ENCODE data around the gene TRAPPC3. TPM values are rescaled to one million over a fixed set of nuclear protein-coding genes. Genes with fewer than 3 reads are reported as not detected.
A peak's percentile ranks its signal among the peaks of the same experiment; 100 is the strongest.

The TRAPPC3 gene
- total and polyA plus RNA-seq, 9 of the 15 experiments (the other 6 are each of a cell fraction or from before 2014, with no cell fraction given): 20.6 to 141 (median 112) TPM

DNA sequence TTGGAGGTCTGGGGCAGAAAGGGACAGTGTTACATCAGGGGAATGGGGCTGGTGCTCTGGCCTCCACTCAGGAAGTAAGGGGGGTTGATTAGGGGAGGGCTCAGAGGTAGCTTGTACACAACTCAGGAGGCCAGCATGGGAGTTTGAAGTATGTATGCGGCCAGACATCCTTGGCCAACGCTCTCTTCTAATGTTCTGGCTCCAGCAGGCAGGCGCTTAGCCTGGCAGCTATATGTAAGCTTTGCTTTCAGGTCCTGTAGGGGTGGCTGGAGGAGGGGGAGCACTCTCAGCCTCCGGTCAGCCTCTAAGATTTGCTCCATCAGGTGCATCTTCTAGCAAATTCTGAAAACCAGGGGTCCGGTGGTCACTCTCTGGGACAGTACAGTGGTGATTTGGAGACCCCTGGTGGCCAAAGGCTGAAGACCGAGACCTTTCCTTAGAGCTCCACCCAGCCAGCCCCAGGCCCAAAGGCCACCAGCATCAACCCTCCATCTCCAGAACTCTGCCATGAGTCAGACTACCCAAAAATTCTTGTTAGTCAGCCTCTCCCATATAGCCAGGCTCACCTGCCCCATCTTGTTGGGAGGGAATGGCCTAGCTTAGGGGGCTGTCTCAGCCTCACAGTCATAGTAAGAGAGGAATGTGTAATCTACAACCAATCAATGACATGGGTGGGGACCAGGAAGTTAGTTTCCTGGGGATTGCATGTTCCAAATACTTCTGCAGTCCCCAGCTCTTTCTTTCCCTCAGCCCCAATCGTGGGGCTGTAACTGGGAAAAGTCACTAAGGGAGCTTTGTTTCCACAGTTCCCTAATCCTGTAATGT lies 14.6 kb downstream of the TRAPPC3 start (continued):
- TF ChIP-seq, protein P1, sequence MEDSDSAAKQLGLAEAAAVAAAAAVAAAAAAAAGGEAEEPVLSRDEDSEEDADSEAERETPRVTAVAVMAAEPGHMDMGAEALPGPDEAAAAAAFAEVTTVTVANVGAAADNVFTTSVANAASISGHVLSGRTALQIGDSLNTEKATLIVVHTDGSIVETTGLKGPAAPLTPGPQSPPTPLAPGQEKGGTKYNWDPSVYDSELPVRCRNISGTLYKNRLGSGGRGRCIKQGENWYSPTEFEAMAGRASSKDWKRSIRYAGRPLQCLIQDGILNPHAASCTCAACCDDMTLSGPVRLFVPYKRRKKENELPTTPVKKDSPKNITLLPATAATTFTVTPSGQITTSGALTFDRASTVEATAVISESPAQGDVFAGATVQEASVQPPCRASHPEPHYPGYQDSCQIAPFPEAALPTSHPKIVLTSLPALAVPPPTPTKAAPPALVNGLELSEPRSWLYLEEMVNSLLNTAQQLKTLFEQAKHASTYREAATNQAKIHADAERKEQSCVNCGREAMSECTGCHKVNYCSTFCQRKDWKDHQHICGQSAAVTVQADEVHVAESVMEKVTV (CRISPR knock-in tag; IDR thresholded peaks at IDR 0.05): peak; percentile 86
- TF ChIP-seq ARID2 (IDR thresholded peaks at IDR 0.05): peak; percentile 61; the same call in 1 of the 2 replicates
- TF ChIP-seq STAG1 (CRISPR knock-in tag; IDR thresholded peaks at IDR 0.05; ENCODE audit: borderline replicate concordance): peak; percentile 55; the same call in 1 of the 2 replicates
- TF ChIP-seq, protein P2, sequence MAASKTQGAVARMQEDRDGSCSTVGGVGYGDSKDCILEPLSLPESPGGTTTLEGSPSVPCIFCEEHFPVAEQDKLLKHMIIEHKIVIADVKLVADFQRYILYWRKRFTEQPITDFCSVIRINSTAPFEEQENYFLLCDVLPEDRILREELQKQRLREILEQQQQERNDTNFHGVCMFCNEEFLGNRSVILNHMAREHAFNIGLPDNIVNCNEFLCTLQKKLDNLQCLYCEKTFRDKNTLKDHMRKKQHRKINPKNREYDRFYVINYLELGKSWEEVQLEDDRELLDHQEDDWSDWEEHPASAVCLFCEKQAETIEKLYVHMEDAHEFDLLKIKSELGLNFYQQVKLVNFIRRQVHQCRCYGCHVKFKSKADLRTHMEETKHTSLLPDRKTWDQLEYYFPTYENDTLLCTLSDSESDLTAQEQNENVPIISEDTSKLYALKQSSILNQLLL (CRISPR knock-in tag; IDR thresholded peaks at IDR 0.05; ENCODE audit: borderline replicate concordance): no peak
- TF ChIP-seq, protein P3, sequence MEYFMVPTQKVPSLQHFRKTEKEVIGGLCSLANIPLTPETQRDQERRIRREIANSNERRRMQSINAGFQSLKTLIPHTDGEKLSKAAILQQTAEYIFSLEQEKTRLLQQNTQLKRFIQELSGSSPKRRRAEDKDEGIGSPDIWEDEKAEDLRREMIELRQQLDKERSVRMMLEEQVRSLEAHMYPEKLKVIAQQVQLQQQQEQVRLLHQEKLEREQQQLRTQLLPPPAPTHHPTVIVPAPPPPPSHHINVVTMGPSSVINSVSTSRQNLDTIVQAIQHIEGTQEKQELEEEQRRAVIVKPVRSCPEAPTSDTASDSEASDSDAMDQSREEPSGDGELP (CRISPR knock-in tag; IDR thresholded peaks at IDR 0.05; ENCODE audit: borderline replicate concordance): peak; percentile 51; the same call in 1 of the 2 replicates
- TF ChIP-seq MAZ (CRISPR knock-in tag; conservative IDR thresholded peaks at IDR 0.05 in 1 of 2, IDR thresholded peaks at IDR 0.05 in 1 of 2): peak in 1 of 2 experiments; percentile 55; a peak in 1 of 4 replicates
- TF ChIP-seq, protein P4, sequence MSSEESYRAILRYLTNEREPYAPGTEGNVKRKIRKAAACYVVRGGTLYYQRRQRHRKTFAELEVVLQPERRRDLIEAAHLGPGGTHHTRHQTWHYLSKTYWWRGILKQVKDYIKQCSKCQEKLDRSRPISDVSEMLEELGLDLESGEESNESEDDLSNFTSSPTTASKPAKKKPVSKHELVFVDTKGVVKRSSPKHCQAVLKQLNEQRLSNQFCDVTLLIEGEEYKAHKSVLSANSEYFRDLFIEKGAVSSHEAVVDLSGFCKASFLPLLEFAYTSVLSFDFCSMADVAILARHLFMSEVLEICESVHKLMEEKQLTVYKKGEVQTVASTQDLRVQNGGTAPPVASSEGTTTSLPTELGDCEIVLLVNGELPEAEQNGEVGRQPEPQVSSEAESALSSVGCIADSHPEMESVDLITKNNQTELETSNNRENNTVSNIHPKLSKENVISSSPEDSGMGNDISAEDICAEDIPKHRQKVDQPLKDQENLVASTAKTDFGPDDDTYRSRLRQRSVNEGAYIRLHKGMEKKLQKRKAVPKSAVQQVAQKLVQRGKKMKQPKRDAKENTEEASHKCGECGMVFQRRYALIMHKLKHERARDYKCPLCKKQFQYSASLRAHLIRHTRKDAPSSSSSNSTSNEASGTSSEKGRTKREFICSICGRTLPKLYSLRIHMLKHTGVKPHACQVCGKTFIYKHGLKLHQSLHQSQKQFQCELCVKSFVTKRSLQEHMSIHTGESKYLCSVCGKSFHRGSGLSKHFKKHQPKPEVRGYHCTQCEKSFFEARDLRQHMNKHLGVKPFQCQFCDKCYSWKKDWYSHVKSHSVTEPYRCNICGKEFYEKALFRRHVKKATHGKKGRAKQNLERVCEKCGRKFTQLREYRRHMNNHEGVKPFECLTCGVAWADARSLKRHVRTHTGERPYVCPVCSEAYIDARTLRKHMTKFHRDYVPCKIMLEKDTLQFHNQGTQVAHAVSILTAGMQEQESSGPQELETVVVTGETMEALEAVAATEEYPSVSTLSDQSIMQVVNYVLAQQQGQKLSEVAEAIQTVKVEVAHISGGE (CRISPR knock-in tag; IDR thresholded peaks at IDR 0.05): no peak
- TF ChIP-seq JUNB (CRISPR knock-in tag; conservative IDR thresholded peaks at IDR 0.05): no peak
- no peak for TF ChIP-seq ZNF551 (CRISPR knock-in tag; IDR thresholded peaks at IDR 0.05)
- TF ChIP-seq SNRNP70 (optimal IDR thresholded peaks at IDR 0.05; ENCODE audit: low read depth, low read length): no peak
- TF ChIP-seq NFATC3 (IDR thresholded peaks at IDR 0.05): no peak
- no peak for TF ChIP-seq ZNF124 (CRISPR knock-in tag; IDR thresholded peaks at IDR 0.05)
- TF ChIP-seq ZEB2 (IDR thresholded peaks at IDR 0.05): peak; percentile 48; the same call in 1 of the 2 replicates
- peak; percentile 46; the same call in 1 of the 2 replicates for TF ChIP-seq XRCC5 (IDR thresholded peaks at IDR 0.05; ENCODE audit: low read depth, low read length)
- TF ChIP-seq ZNF165 (CRISPR knock-in tag; IDR thresholded peaks at IDR 0.05; ENCODE audit: borderline replicate concordance): no peak

Measured in K562 (cell line).